CD4-positive, alpha-beta T cell (primary cell): ENCODE data around the gene CHPT1. TPM values are rescaled to one million over a fixed set of nuclear protein-coding genes. Genes with fewer than 3 reads are reported as not detected.

Source experiments
- ATAC-seq: fragments of 200-7000 bp; cut with Tn5 transposase; one replicate; pipeline ENCODE4 v1.10.0; 2022; ENCODE audit warnings: mild to moderate bottlenecking; ENCODE audit not compliant: poor library complexity
- CTCF ChIA-PET: fragments of 350-600 bp; sonication (Branson Sonifier 250); formaldehyde crosslinking; loops from one replicate; lab custom pipeline; 2021; ENCODE audit warnings: antibody characterized with exemption, inconsistent platforms; lab: Charles Lee
- POLR2A ChIA-PET: fragments of 350-600 bp; sonication (Branson Sonifier 250); formaldehyde crosslinking; loops from one replicate; lab custom pipeline; 2021; ENCODE audit warnings: antibody characterized with exemption, inconsistent platforms; lab: Charles Lee
- DNase-seq, 14 experiments: peaks; one replicate each; pipeline ENCODE4 v3.0.0-alpha.2; 2013 to 2020; ENCODE audit warnings: mixed read lengths in 2 of 14
- H3K27ac ChIP-seq, 2 donors: one replicate each; pipeline versions ENCODE4 v1.5.1 to v1.7.0; 2013; ENCODE audit warnings: low read length in 2 of 2, low read depth in 1 of 2, mild to moderate bottlenecking in 1 of 2
- H3K27me3 ChIP-seq, 2 experiments: 1 replicate in 1 of 2; 2 replicates in 1 of 2; pipeline versions ENCODE4 v1.6.1 to v1.7.0; 2013; ENCODE audit warnings: low read length in 2 of 2, control low read depth in 1 of 2, mild to moderate bottlenecking in 1 of 2, moderate library complexity in 1 of 2; ENCODE audit not compliant: insufficient read depth in 2 of 2, control insufficient read depth in 1 of 2
- H3K36me3 ChIP-seq: one replicate; pipeline ENCODE4 v1.6.1; 2013; ENCODE audit warnings: low read length, control low read depth; ENCODE audit not compliant: insufficient read depth
- H3K4me1 ChIP-seq: one replicate; pipeline ENCODE4 v1.6.1; 2013; ENCODE audit warnings: low read length, control low read depth; ENCODE audit not compliant: insufficient read depth
- H3K4me3 ChIP-seq: one replicate; pipeline ENCODE4 v1.5.1; 2013; ENCODE audit warnings: mild to moderate bottlenecking, low read length, moderate library complexity
- H3K9me3 ChIP-seq, 2 experiments: 1 replicate in 1 of 2; 2 replicates in 1 of 2; pipeline versions ENCODE4 v1.6.1 to v1.7.0; 2013; ENCODE audit warnings: low read length in 2 of 2, mild to moderate bottlenecking in 2 of 2, control low read depth in 1 of 2, moderate library complexity in 1 of 2; ENCODE audit not compliant: control insufficient read depth in 1 of 2, insufficient read depth in 1 of 2
- H3K27ac Mint-ChIP-seq: one replicate; pipeline ENCODE4 v1.8.0; 2020; ENCODE audit warnings: mixed read lengths
- H3K27me3 Mint-ChIP-seq: one replicate; pipeline ENCODE4 v1.8.0; 2021; ENCODE audit warnings: mixed read lengths
- H3K36me3 Mint-ChIP-seq: one replicate; pipeline ENCODE4 v1.8.0; 2021; ENCODE audit warnings: low read depth, mixed read lengths
- H3K4me1 Mint-ChIP-seq: one replicate; pipeline ENCODE4 v1.8.0; 2021; ENCODE audit warnings: low read depth, mixed read lengths
- H3K4me3 Mint-ChIP-seq: one replicate; pipeline ENCODE4 v1.8.0; 2020; ENCODE audit warnings: mild to moderate bottlenecking, mixed read lengths
- H3K9me3 Mint-ChIP-seq: one replicate; pipeline ENCODE4 v1.8.0; 2020; ENCODE audit warnings: mixed read lengths
- intact Hi-C, 2 experiments: fragments of 100-400 bp; cut with DNase I in 1 of 2; cut with micrococcal nuclease in 1 of 2; formaldehyde crosslinking; loops; one replicate each; pipeline versions ENCODE4 v1.15.1 to v1.9.0; 2023 to 2025; cut with DNase I, micrococcal nuclease
- polyA plus RNA-seq, 2 donors: library from polyadenylated mRNA; unstranded; fragments of 120-200 nt; gene quantifications; one replicate each; pipeline ENCODE4 v1.2.1, GENCODE V29; 2013
- total RNA-seq, 174 experiments: library from RNA in 2 of 174; stranded (reverse) in 2 of 174; gene quantifications; one replicate each; pipeline ENCODE4 v1.2.3 and lab custom pipeline; 2021 to 2026
- TF ChIP-seq, protein P1 (sequence below): fragments of 200-600 bp; IDR thresholded peaks from one replicate; pipeline ENCODE4 v1.8.0; 2022; ENCODE audit warnings: antibody characterized with exemption, mild to moderate bottlenecking

Gene CHPT1
- total RNA-seq (10 to 100 TPM; 10.8 to 11.9 TPM), total RNA-seq (lab: John Stamatoyannopoulos, UW) (5.8 to 31.7 (median 15.0) reads per million in 172 experiments)
- 15.8 TPM for polyA plus RNA-seq (2013, experiment 1 of 2)
- polyA plus RNA-seq (2013, experiment 2 of 2), result 20.1 TPM

GRCh38 chr12:101697197-101697929, at the start of gene CHPT1:
CHPT1 (plus strand) TSS chr12:101697640; CDS start chr12:101697862, 222 bp downstream.
- Mint-ChIP-seq H3K27me3 (no peaks in the 10 kb centered on the region), H3K4me3 (peak within 1 kb of the TSS; percentile 95), H3K27ac (peak within 1 kb of the TSS; percentile 87), H3K4me1 (peaks cover 46% of the 10 kb centered on the region), H3K9me3 (no peaks in the 10 kb centered on the region), H3K36me3 (peaks cover 12% of the 10 kb centered on the region)
- CTCF ChIA-PET, result interaction anchor here (1.0 to 1.3 kb wide), 2 partner anchors 62 to 126 kb away, joined by 3 read pairs; no protein-coding TSS in a partner anchor
- Histone ChIP-seq H3K36me3 (no peaks in the 10 kb centered on the region), H3K4me3 (peak within 1 kb of the TSS; percentile 93), H3K9me3 (no peaks in the 10 kb centered on the region), H3K4me1 (peaks cover 21% of the 10 kb centered on the region), H3K27ac (no peak within 1 kb of the TSS), H3K27me3 (no peaks in the 10 kb centered on the region)
- peak; percentile 22 to 80 (median 49) for DNase-seq
- TF ChIP-seq, protein P1, sequence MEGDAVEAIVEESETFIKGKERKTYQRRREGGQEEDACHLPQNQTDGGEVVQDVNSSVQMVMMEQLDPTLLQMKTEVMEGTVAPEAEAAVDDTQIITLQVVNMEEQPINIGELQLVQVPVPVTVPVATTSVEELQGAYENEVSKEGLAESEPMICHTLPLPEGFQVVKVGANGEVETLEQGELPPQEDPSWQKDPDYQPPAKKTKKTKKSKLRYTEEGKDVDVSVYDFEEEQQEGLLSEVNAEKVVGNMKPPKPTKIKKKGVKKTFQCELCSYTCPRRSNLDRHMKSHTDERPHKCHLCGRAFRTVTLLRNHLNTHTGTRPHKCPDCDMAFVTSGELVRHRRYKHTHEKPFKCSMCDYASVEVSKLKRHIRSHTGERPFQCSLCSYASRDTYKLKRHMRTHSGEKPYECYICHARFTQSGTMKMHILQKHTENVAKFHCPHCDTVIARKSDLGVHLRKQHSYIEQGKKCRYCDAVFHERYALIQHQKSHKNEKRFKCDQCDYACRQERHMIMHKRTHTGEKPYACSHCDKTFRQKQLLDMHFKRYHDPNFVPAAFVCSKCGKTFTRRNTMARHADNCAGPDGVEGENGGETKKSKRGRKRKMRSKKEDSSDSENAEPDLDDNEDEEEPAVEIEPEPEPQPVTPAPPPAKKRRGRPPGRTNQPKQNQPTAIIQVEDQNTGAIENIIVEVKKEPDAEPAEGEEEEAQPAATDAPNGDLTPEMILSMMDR, result no peak
- intact Hi-C loops, result loop anchor here in 1 of 2 experiments (5.0 kb wide), 1 partner anchor 135 kb away; the partner anchor contains the start of gene GNPTAB
- ATAC-seq, result peak; percentile 80
- POLR2A ChIA-PET, result interaction anchor here (0.8 kb wide), 1 partner anchor 62 kb away, joined by 3 read pairs; no protein-coding TSS in a partner anchor

GRCh38 chr12:101647711-101648110, 49.7 kb upstream of the CHPT1 start:
- H3K4me1 ChIP-seq, result no peaks in the 10 kb centered on the region
- no peak overlapping the region for H3K4me3 Mint-ChIP-seq
- no peak overlapping the region for H3K27ac ChIP-seq
- POLR2A ChIA-PET, result no interaction called here
- TF ChIP-seq, protein P1, result no peak
- no peak overlapping the region for H3K27ac Mint-ChIP-seq
- DNase-seq, result no peak
- H3K4me3 ChIP-seq, result no peak overlapping the region
- peaks cover 53% of the 10 kb centered on the region for H3K27me3 Mint-ChIP-seq
- no peaks in the 10 kb centered on the region for H3K36me3 Mint-ChIP-seq
- H3K9me3 Mint-ChIP-seq, result no peaks in the 10 kb centered on the region
- CTCF ChIA-PET, result no interaction called here
- no peaks in the 10 kb centered on the region for H3K36me3 ChIP-seq
- intact Hi-C loops, result no loop called here
- no peak for ATAC-seq
- no peaks in the 10 kb centered on the region for H3K9me3 ChIP-seq
- no peaks in the 10 kb centered on the region for H3K4me1 Mint-ChIP-seq
- peaks cover 1 to 7% of the 10 kb centered on the region in 2 experiments for H3K27me3 ChIP-seq

DNA sequence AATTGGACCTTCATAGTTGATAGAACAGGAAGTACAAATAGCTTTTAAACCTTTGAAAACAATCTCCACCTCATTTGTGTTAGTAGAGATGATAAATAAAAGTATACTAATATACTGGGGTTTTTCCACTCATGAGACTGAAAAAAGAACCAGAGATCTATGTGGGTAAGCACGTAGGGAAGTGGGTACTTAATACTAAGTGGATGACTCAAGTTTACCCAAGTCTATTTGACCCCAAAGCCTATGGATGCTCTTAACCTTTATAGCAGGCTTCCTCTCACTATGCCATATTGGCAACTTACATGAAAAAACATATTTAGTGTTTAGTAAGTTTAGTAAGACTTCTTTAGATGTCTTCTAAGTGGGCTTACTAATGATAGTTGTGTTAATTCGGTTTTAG, 49.2 kb upstream of the CHPT1 start:
- Mint-ChIP-seq H3K27ac (no peak overlapping the region), H3K9me3 (no peaks in the 10 kb centered on the region), H3K36me3 (no peaks in the 10 kb centered on the region), H3K4me3 (no peak overlapping the region), H3K4me1 (no peaks in the 10 kb centered on the region), H3K27me3 (peaks cover 48% of the 10 kb centered on the region)
- ChIA-PET POLR2A (no interaction called here), CTCF (no interaction called here)
- H3K27me3 ChIP-seq, result peaks cover 0 to 2% of the 10 kb centered on the region in 2 experiments
- DNase-seq, result no peak
- no peak overlapping the region for H3K27ac ChIP-seq
- no peak for ATAC-seq
- H3K4me3 ChIP-seq, result no peak overlapping the region
- intact Hi-C loops, result no loop called here
- no peaks in the 10 kb centered on the region for H3K4me1 ChIP-seq
- TF ChIP-seq, protein P1, result no peak
- no peaks in the 10 kb centered on the region for H3K9me3 ChIP-seq
- H3K36me3 ChIP-seq, result no peaks in the 10 kb centered on the region
